Measurements from ENCODE around the gene CDC42EP2.

GRCh38 chr11:65357856-65358356 lies 43.2 kb downstream of the CDC42EP2 start:
- TF ChIP-seq CTCF (IDR thresholded peaks at IDR 0.05) (no peak), POLR2A (IDR thresholded peaks at IDR 0.05) (no peak)
